GM12872 (cell line): ENCODE data around the gene TOR1AIP2.

ENCODE experiments used
- TF ChIP-seq, protein P1 (sequence below): IDR thresholded peaks from 3 replicates; pipeline ENCODE4 v1.5.1; 2011; ENCODE audit warnings: low read depth, mild to moderate bottlenecking, low read length, moderate library complexity; ENCODE audit not compliant: insufficient read depth

Gene TOR1AIP2

DNA sequence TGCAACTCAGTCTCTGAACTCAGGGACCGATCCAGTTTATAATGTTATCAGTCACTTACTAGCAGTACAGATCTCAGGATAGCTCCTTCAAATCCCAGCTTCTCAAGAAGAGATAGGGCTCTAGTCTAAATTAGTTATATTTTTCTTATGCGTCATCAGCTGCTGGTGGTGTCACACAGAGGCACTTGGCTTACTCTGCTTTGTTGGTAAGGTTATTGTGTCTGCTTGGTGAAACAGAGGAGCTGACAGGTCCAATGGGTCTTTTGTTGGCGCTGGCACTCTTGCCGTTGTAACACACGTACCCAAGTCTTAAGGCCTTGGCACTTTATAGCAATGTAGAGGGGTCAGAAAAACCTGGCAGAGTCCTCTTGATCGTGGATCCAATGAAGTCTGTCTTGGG is 12.2 kb downstream of the TOR1AIP2 start:
- TF ChIP-seq, protein P1, sequence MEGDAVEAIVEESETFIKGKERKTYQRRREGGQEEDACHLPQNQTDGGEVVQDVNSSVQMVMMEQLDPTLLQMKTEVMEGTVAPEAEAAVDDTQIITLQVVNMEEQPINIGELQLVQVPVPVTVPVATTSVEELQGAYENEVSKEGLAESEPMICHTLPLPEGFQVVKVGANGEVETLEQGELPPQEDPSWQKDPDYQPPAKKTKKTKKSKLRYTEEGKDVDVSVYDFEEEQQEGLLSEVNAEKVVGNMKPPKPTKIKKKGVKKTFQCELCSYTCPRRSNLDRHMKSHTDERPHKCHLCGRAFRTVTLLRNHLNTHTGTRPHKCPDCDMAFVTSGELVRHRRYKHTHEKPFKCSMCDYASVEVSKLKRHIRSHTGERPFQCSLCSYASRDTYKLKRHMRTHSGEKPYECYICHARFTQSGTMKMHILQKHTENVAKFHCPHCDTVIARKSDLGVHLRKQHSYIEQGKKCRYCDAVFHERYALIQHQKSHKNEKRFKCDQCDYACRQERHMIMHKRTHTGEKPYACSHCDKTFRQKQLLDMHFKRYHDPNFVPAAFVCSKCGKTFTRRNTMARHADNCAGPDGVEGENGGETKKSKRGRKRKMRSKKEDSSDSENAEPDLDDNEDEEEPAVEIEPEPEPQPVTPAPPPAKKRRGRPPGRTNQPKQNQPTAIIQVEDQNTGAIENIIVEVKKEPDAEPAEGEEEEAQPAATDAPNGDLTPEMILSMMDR: no peak

DNA sequence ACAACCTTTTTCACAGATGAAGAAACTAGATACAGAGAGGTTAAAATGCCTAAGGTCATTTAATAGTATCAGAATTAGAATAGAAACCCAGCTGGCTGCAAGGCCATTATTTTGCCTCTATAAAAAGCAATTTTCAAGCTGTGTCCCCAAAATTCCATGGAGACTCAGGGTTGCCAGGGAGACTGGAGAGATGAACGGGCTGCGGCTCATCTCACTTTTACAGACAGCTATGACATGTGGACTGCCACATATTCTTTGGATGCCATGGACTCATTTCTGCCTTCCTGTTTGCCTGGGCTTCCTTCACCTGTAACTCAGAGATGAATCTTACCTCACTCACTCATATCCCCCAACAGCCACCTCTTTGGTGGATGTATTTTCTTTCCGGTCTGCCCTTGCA is 17.0 kb downstream of the TOR1AIP2 start:
- TF ChIP-seq, protein P1: no peak

DNA sequence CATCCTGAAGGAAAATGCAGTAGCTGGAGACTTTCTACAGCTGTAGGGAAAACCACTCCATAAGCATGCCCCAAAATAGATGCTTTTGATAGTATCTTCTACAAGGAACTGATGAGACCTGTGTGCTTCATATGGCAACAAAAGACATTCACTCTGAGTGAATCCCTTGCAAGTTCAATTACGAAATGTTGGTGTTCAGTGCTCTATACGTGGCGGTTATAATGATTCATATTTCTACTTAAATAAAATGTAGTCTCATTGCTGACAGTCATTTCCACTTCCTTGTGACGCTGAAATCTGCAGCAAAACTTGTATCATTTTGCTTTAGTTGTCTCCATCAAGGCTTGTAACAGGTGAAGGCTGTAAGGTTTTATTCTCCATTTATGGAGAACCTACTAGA is 20.6 kb downstream of the TOR1AIP2 start:
- TF ChIP-seq, protein P1: no peak

DNA sequence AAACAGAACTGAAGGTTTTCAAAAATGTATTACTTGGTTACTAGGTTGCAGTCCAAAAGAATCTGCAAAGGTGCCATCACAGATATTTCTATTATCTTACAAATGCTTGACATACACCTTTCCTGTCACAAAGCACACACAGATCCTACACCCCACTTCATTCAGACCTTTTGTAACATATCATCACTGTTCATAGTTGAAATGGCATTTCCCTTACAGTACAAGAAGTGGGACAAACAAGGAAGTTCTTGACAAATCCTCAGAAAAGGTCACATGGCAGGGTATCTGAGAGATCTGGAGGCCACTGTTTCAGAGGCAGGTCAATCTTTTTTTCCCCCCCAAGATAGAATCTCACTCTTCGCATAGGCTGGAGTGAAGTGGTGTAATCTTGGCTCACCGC is 21.3 kb downstream of the TOR1AIP2 start:
- TF ChIP-seq, protein P1: no peak

DNA sequence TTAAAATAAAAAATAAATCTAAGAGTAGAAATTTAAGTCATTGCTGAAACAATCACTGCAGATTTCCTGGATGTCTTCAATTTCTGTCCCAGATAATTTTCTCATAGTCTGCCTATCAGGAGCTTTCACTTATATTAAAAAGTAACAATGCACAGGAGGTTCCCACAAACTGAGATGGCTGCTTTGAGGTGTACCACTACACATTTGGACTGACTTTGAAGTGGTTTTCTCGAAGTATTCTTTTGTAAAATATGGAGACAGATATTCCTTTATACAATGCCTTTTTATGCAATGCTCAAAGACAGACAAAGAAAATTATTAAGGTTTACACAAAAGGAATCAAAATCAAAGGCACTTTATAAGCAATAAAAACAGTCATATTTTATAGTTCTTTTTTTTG is 24.5 kb downstream of the TOR1AIP2 start:
- TF ChIP-seq, protein P1: no peak

DNA sequence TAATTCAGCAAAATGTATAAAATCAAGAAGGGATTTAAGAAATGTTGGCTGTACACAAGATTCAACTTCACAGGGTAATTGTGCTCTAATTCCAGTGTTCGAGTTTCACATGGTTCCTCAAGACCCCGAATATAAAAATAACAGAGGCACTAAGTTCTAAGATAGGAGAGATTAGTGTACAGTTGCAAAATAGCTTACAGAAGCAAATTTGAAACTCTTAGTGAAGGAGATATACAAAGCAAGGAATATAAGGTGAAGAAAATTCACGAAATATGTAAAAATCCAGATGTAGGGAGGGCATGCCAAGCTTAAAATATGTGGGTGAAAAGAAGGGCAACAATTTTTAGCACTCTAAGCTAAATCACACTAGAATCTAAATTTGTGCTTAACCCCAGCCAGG is 29.4 kb downstream of the TOR1AIP2 start:
- TF ChIP-seq, protein P1: no peak

DNA sequence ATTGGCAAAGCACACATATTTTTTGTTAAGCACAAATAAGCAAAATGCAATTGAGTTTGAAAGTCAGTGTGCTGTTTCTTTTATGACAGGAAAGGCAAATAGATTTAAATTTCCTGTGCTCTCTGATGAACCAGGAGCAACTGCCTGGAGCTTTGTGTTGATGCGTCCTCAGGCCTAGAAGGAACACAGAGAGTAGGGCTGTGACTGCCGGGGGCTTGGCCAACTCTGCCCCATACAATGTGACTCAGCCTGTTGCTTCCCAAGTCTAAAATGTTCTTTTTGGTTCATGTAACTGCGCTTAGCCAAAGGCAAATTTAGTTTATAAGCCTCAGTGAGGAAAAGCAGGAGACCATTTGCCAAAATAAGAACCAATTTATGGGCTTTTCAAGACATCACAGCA is 37.5 kb downstream of the TOR1AIP2 start:
- TF ChIP-seq, protein P1: no peak
